Liver (tissue), 3 donors: ENCODE results near the gene PLIN4.

Experiments used
- GABPA ChIP-seq, 2 donors: IDR thresholded peaks in 1 of 2; conservative IDR thresholded peaks in 1 of 2; 2 replicates each; pipeline ENCODE4 v1.6.1; 2016; ENCODE audit warnings: antibody characterized with exemption in 2 of 2, mild to moderate bottlenecking in 1 of 2, moderate library complexity in 1 of 2
- TAF1 ChIP-seq: conservative IDR thresholded peaks from 2 replicates; pipeline ENCODE4 v1.6.1; 2016; ENCODE audit warnings: antibody characterized with exemption, mild to moderate bottlenecking
- YY1 ChIP-seq: IDR thresholded peaks from 2 replicates; pipeline ENCODE4 v1.6.1; 2016; ENCODE audit warnings: antibody characterized with exemption, mild to moderate bottlenecking
- TF ChIP-seq, protein P1 (sequence below): fragments of 150-350 bp; IDR thresholded peaks from 2 replicates; pipeline ENCODE4 v1.5.1; 2017; ENCODE audit warnings: improper control_type of control experiment, low read depth, low read length; ENCODE audit not compliant: missing input control
- TF ChIP-seq, protein P2 (sequence below): IDR thresholded peaks from 2 replicates; pipeline ENCODE4 v1.6.1; 2016; ENCODE audit warnings: antibody characterized with exemption
- TF ChIP-seq, protein P3 (sequence below): IDR thresholded peaks from 2 replicates; pipeline ENCODE4 v1.6.1; 2016; ENCODE audit warnings: antibody characterized with exemption, mild to moderate bottlenecking
- donor health status: healthy.
- donor health status: healthy.

DNA sequence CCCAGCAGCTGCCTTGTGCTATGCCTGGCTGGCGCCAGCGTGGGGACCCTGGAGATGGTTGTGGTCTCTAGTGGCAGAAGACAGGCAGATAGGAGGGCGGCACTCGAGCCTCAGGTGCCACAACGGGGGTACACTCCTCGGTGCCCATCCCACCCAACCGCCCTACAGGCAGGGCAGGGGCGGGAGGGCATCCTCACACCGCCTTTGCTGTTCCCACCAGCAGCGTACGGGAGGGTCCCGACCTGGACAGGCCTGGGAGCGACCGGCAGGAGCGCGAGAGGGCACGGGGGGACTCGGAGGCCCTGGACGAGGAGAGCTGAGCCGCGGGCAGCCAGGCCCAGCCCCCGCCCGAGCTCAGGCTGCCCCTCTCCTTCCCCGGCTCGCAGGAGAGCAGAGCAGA lies 16.6 kb downstream of the PLIN4 start:
- TF ChIP-seq TAF1, result no peak
- TF ChIP-seq, protein P1, sequence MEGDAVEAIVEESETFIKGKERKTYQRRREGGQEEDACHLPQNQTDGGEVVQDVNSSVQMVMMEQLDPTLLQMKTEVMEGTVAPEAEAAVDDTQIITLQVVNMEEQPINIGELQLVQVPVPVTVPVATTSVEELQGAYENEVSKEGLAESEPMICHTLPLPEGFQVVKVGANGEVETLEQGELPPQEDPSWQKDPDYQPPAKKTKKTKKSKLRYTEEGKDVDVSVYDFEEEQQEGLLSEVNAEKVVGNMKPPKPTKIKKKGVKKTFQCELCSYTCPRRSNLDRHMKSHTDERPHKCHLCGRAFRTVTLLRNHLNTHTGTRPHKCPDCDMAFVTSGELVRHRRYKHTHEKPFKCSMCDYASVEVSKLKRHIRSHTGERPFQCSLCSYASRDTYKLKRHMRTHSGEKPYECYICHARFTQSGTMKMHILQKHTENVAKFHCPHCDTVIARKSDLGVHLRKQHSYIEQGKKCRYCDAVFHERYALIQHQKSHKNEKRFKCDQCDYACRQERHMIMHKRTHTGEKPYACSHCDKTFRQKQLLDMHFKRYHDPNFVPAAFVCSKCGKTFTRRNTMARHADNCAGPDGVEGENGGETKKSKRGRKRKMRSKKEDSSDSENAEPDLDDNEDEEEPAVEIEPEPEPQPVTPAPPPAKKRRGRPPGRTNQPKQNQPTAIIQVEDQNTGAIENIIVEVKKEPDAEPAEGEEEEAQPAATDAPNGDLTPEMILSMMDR, result no peak
- TF ChIP-seq, protein P2, sequence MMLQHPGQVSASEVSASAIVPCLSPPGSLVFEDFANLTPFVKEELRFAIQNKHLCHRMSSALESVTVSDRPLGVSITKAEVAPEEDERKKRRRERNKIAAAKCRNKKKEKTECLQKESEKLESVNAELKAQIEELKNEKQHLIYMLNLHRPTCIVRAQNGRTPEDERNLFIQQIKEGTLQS, result no peak
- TF ChIP-seq, protein P3, sequence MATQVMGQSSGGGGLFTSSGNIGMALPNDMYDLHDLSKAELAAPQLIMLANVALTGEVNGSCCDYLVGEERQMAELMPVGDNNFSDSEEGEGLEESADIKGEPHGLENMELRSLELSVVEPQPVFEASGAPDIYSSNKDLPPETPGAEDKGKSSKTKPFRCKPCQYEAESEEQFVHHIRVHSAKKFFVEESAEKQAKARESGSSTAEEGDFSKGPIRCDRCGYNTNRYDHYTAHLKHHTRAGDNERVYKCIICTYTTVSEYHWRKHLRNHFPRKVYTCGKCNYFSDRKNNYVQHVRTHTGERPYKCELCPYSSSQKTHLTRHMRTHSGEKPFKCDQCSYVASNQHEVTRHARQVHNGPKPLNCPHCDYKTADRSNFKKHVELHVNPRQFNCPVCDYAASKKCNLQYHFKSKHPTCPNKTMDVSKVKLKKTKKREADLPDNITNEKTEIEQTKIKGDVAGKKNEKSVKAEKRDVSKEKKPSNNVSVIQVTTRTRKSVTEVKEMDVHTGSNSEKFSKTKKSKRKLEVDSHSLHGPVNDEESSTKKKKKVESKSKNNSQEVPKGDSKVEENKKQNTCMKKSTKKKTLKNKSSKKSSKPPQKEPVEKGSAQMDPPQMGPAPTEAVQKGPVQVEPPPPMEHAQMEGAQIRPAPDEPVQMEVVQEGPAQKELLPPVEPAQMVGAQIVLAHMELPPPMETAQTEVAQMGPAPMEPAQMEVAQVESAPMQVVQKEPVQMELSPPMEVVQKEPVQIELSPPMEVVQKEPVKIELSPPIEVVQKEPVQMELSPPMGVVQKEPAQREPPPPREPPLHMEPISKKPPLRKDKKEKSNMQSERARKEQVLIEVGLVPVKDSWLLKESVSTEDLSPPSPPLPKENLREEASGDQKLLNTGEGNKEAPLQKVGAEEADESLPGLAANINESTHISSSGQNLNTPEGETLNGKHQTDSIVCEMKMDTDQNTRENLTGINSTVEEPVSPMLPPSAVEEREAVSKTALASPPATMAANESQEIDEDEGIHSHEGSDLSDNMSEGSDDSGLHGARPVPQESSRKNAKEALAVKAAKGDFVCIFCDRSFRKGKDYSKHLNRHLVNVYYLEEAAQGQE, result no peak
- no peak for TF ChIP-seq YY1
- TF ChIP-seq GABPA (IDR thresholded peaks at IDR 0.05 in 1 of 2, conservative IDR thresholded peaks at IDR 0.05 in 1 of 2), result no peak
